Stimulated activated CD8-positive, alpha-beta memory T cell treated with anti-CD3 and anti-CD28 coated beads, Interleukin-15, amount 100 ng/mL, for 24 hours (primary cell): ENCODE measurements around the gene C21orf58.

Experiments used
- DNase-seq: peaks from one replicate; pipeline ENCODE4 v3.0.0-alpha.2; 2020; ENCODE audit warnings: low read depth

C21orf58 gene

GRCh38 chr21:46254208-46254975 lies 69.3 kb downstream of the C21orf58 start:
- DNase-seq: no peak

GRCh38 chr21:46253610-46254124 lies 70.0 kb downstream of the C21orf58 start:
- no peak for DNase-seq

- DNase-seq: no peak
Observed at GRCh38 chr21:46252840-46253239, 70.8 kb downstream of the C21orf58 start.
